Heart left ventricle (tissue), 13 donors: ENCODE measurements around the gene TCERG1.

Experiments used
- CTCF ChIP-seq, 12 donors: fragments of 200-600 bp; sonication (generic) in 4 of 12; IDR thresholded peaks; one replicate each; pipeline versions ENCODE4 v1.5.0 to v1.8.0; 2018 to 2022; ENCODE audit warnings: antibody characterized with exemption in 12 of 12, mild to moderate bottlenecking in 5 of 12
- POLR2A ChIP-seq, 2 donors: fragments of 450-650 bp; IDR thresholded peaks; one replicate each; pipeline ENCODE4 v1.6.1; 2017; ENCODE audit warnings: antibody characterized with exemption in 2 of 2, mild to moderate bottlenecking in 2 of 2, moderate library complexity in 2 of 2
- donor health status: ischemic (EF 13 %, LVEDD 7.1; RV severe dilation, severe dysfunction).
- donor health status: DM: no; HTN: yes; CAD: no.
- donor health status: DM: no; HTN: no; CAD: no.
- donor health status: ischemic (EF 25% LVEDD 6.9; RV normal size, moderate dysfunction).
- donor health status: ischemic (EF 25% LVEDD 5.7; RV mildly dilated, moderate dysfunction).
- donor health status: ischemic (EF 35%, LVEDD 5.7; RV mildly dilated, moderate dysfunction).
- donor health status: nonischemic (EF 11% LVEDD 7.7; RV severe dilation, severe dysfunction).
- donor health status: DM: yes; HTN: yes; CAD: no.
- donor health status: PGD.
- donor health status: ischemic (EF 29% LVEDD 5.4; RV normal size, mild dysfunction).
- donor health status: nonischemic (EF 23%, LVEDD 6.1; RV moderate dilation, normal function).

- TF ChIP-seq POLR2A (IDR thresholded peaks at IDR 0.05), result no peak
- TF ChIP-seq CTCF (IDR thresholded peaks at IDR 0.05), result no peak
These were observed 82.9 kb downstream of the TCERG1 start for GRCh38 chr5:146529984-146530383.
